Bronchial epithelial cell (primary cell): Measurements from ENCODE around the gene PSPN. TPM values are rescaled to one million over a fixed set of nuclear protein-coding genes. Genes with fewer than 3 reads are reported as not detected.

Source experiments
- DNase-seq: peaks from one replicate; pipeline ENCODE4 v3.0.0-alpha.2; 2010; ENCODE audit warnings: low read depth
- FAIRE-seq: peaks from 2 replicates; lab custom pipeline; 2011; peaks lifted over from hg19 to GRCh38; lab: Jason Lieb, UNC
- H3K27me3 ChIP-seq: 2 replicates; pipeline ENCODE4 v1.5.1; 2011; ENCODE audit warnings: low read length; ENCODE audit not compliant: control insufficient read depth, insufficient read depth
- H3K36me3 ChIP-seq: 2 replicates; pipeline ENCODE4 v1.5.1; 2011; ENCODE audit warnings: low read length; ENCODE audit not compliant: control insufficient read depth, insufficient read depth
- H3K4me3 ChIP-seq: 2 replicates; pipeline ENCODE4 v1.5.1; 2011; ENCODE audit warnings: mild to moderate bottlenecking, low read depth, low read length, control low read depth
- CTCF ChIP-seq: IDR thresholded peaks from 2 replicates; pipeline ENCODE4 v1.5.1; 2011; ENCODE audit warnings: mild to moderate bottlenecking, moderate library complexity, low read length, control low read depth, inconsistent platforms; ENCODE audit not compliant: insufficient read depth, severe bottlenecking
- total RNA-seq: library from RNA; depleted of rRNA; stranded (reverse); fragments of >200 nt; gene quantifications from 2 replicates; pipeline ENCODE4 v1.2.1, GENCODE V29; 2014

The PSPN gene
- total RNA-seq, 1 donor from 2014 or later, result 0.26 TPM

DNA sequence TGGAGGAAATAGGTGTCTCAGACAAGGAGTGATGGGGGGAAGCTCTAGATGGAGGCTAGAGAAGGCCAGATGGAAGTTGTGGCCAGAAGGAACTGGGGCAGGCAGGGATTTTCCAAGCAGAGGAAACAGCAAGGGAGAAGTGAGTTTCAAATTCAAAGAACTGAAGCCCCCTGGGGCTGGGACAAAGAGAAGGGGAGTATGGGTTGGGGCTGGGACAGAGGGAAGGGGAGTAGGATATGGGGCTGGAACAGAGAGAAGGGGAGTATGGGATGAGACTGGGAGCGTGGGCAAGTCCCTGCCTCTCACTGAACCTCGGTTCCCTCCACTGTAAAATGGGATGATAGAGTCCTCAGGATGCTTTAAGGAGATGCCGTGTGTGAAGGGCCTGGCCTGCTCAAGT is 19.1 kb upstream of the PSPN start:
- Histone ChIP-seq H3K4me3 (no peak overlapping the region), H3K27me3 (no peaks in the 10 kb centered on the region), H3K36me3 (peaks cover 4% of the 10 kb centered on the region)
- DNase-seq (no peak), FAIRE-seq (no peak)
- TF ChIP-seq CTCF, result no peak

DNA sequence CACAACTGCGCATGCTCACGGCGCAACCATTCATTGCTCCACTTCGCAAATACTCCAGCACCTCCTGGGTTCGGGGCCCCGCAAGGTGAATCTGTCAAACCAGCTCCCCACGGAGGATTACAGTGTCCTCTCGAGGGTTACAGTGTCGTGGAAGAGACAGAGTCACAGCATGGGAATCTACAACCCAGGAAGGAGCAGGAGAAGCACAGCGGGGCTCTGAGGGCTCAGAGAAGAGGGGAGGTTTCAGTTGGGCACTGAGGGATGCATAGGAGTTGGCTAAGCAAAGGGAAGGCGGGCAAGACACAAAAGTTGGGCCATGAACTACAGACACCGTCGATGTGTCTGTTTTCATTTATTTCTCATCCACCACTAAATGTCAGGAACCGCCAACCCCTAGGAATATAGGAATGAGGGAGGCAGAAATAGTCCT is 18.3 kb upstream of the PSPN start:
- no peak for TF ChIP-seq CTCF
- DNase-seq (no peak), FAIRE-seq (no peak)
- no peaks in the 10 kb centered on the region for H3K27me3 ChIP-seq
- H3K4me3 ChIP-seq, result peak overlapping the region; percentile 74
- peaks cover 8% of the 10 kb centered on the region for H3K36me3 ChIP-seq

DNA sequence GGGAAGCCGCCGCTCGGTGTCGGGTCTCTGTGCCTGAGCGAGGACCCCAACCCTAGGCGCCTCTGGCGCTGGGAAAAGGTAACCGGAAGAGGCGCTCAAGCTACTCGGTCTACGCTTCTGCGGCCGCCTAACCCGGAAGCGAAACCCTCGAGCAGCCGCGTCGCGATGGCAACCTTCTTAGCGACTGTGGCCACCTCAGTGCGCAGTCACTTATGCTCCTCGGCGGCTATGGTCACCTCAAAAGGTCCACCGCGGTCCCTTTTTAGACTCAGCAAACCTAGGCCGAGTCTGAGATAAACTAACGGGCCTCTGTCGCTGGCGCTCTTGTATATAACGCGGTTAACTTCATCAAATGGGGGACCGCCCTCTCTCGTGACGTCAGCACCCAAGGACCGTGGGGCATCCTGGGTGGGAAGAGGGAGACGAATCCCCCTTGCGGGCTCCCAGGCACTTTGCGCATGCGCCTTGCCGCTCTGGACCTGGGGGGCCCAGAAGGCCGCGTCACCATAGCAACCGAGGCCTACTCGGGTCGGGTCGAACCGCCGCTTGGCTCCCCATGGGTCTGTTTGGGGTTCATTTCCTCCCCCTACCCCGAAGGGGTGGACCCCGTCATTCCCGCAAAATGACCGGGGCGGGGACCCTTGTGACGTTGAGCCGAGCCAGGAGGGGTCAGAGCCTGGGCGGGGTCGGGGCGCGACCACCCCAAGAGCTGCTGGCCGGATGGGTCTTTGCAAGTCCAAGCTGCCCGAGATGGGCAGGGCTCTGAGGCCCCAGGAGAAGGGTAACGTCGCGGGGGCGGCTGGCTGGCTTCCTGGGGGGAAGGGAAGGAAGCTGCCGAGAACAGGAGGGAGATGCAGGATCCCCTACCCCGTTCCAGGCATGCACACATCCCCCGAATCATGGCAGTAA is 17.6 kb upstream of the PSPN start, which contains the start of gene GTF2F1:
GTF2F1 (minus strand) TSS at position 91 of the 909 bp plus-strand sequence. CDS start 169 bp downstream, outside the sequence.
- H3K27me3 ChIP-seq, result no peaks in the 10 kb centered on the region
- FAIRE-seq, result no peak
- peak; percentile 77 for DNase-seq
- peak within 1 kb of the TSS; percentile 74 for H3K4me3 ChIP-seq
- TF ChIP-seq CTCF, result peak; percentile 42
- peaks cover 13% of the 10 kb centered on the region for H3K36me3 ChIP-seq

DNA sequence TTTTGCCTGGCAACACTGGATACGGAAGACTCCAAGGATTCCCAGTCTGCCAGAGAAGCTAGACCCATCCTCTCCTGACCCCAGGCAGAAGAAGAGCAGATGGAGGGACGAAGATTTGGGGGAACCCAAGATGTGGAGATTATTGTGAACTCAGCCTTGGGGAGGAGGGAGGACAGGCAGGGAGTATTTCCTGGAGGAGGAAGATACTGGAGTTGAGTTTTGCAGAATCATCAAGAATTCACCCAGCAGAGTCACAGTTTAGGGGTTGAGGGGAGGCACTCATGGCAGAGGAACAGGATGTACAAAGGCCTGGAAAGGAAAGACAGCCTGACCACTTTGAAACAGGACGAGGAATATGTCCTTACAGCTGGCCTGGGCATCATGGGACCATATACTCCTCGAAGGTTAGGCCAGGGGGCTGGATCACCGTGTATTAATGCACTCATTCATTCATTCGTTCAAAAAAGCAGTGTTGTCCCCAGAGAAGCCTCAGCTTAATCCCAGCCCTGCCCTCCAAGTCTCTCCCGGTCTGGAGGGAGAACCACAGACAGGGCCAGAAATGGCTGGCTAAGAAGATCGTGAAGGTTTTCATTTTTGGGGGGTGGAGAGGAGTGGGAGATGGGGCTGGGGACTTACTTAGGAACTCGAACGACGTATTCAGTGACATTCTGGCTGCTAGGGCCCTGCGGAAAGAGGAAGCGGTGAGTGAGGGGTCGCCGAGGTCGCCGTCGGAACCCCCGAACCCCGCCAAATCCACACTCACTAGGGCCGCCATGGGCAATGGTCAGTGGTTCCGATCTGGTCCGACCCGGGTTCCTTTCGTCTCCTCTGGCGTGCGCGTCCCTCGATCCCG is 16.7 kb upstream of the PSPN start:
- no peak for DNase-seq
- FAIRE-seq, result no peak
- H3K4me3 ChIP-seq, result peak overlapping the region; percentile 74
- H3K27me3 ChIP-seq, result no peaks in the 10 kb centered on the region
- peaks cover 18% of the 10 kb centered on the region for H3K36me3 ChIP-seq
- no peak for TF ChIP-seq CTCF

GRCh38 chr19:6387372-6387771 is 11.6 kb upstream of the PSPN start:
- DNase-seq (no peak), FAIRE-seq (no peak)
- no peak for TF ChIP-seq CTCF
- no peaks in the 10 kb centered on the region for H3K27me3 ChIP-seq
- H3K36me3 ChIP-seq, result peaks cover 38% of the 10 kb centered on the region
- H3K4me3 ChIP-seq, result no peak overlapping the region
